ENCODE data around the gene TRIM34. TPM values are rescaled to one million over a fixed set of nuclear protein-coding genes. Genes with fewer than 3 reads are reported as not detected.
"Not testable (repeated sequence)": the region's sequence is repeated elsewhere in the genome, so short reads cannot be mapped to it uniquely, and the experiment has no call there.

The TRIM34 gene
- total RNA-seq, 2 donors from 2014 or later = 0.68 to 1.2 TPM

DNA sequence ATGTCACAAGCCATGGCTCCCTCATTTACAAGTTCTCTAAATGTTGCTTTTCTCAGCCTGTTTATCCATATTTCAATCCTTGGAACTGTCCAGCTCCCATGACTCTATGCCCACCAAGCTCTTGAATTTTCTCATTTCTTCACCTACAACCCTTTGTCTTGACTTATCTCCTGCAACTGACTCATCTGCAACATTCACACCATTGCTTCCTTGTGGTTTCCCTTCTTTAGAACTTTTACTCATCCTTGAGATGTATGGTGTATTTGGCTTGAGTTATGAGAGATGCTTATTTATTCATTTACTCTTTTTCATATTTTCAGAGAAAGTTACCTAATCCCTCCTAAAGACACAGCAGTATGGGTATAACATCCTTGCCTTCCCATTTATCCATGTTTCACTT lies 18.8 kb downstream of the TRIM34 start:
- H3K27me3 ChIP-seq (ENCODE audit: control insufficient read depth, insufficient read depth, low read length, poor library complexity, severe bottlenecking) = no peaks in the 10 kb centered on the region
- no peaks in the 10 kb centered on the region for H3K9me3 ChIP-seq (ENCODE audit: control insufficient read depth, low read length)
- no peak overlapping the region for H3K27ac ChIP-seq (ENCODE audit: low read depth, low read length)
- H3K36me3 ChIP-seq (ENCODE audit: control insufficient read depth, insufficient read depth, low read length) = no peaks in the 10 kb centered on the region
- H3K9ac ChIP-seq (ENCODE audit: extremely low read depth, low read length, poor library complexity, severe bottlenecking) = no peak overlapping the region
- no peaks in the 10 kb centered on the region for H3K4me1 ChIP-seq (ENCODE audit: control insufficient read depth, insufficient read depth, low read length)
- Mint-ChIP-seq H3K27me3 (ENCODE audit: insufficient read depth) (no peaks in the 10 kb centered on the region), H3K36me3 (ENCODE audit: low read depth) (no peaks in the 10 kb centered on the region), H3K4me1 (no peaks in the 10 kb centered on the region), H3K4me3 (no peak overlapping the region), H3K9me3 (no peaks in the 10 kb centered on the region), H3K27ac (no peak overlapping the region)
- no peak for TF ChIP-seq CTCF (conservative IDR thresholded peaks at IDR 0.05)
- no peak for DNase-seq
- no peak overlapping the region for H3K4me3 ChIP-seq (ENCODE audit: low read length)

DNA sequence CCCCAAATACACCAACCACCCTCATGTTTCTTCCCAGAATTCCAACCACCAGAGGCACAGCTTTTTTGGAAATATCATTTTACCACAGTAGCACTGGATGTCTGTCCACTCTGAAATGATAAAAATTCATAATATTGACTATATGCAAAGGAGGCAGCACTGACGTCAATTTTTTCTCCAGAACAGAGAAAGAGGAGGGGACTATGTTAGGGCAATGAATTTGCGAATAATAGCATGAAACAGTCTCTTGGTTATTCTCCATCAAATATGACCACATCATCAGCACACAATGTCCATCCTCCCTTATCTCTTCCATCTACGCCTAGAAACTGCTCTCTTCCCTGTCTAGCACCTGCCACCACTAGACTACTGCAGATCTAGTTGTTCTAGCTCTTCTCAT lies 21.3 kb downstream of the TRIM34 start:
- no peak for DNase-seq
- Mint-ChIP-seq H3K27ac (no peak overlapping the region), H3K4me3 (no peak overlapping the region), H3K36me3 (ENCODE audit: low read depth) (no peaks in the 10 kb centered on the region), H3K4me1 (no peaks in the 10 kb centered on the region), H3K27me3 (ENCODE audit: insufficient read depth) (no peaks in the 10 kb centered on the region), H3K9me3 (no peaks in the 10 kb centered on the region)
- H3K36me3 ChIP-seq (ENCODE audit: control insufficient read depth, insufficient read depth, low read length) = no peaks in the 10 kb centered on the region
- H3K27ac ChIP-seq (ENCODE audit: low read depth, low read length) = no peak overlapping the region
- H3K4me1 ChIP-seq (ENCODE audit: control insufficient read depth, insufficient read depth, low read length) = no peaks in the 10 kb centered on the region
- H3K4me3 ChIP-seq (ENCODE audit: low read length) = no peak overlapping the region
- H3K9ac ChIP-seq (ENCODE audit: extremely low read depth, low read length, poor library complexity, severe bottlenecking) = no peak overlapping the region
- H3K9me3 ChIP-seq (ENCODE audit: control insufficient read depth, low read length) = no peaks in the 10 kb centered on the region
- no peaks in the 10 kb centered on the region for H3K27me3 ChIP-seq (ENCODE audit: control insufficient read depth, insufficient read depth, low read length, poor library complexity, severe bottlenecking)
- TF ChIP-seq CTCF (conservative IDR thresholded peaks at IDR 0.05) = no peak
- WGBS, 2 experiments (ENCODE audit: insufficient coverage in 1 of 2, insufficient read length in 1 of 2) = 86 to 100% methylated on average over 3 of the region's 3 CpGs

DNA sequence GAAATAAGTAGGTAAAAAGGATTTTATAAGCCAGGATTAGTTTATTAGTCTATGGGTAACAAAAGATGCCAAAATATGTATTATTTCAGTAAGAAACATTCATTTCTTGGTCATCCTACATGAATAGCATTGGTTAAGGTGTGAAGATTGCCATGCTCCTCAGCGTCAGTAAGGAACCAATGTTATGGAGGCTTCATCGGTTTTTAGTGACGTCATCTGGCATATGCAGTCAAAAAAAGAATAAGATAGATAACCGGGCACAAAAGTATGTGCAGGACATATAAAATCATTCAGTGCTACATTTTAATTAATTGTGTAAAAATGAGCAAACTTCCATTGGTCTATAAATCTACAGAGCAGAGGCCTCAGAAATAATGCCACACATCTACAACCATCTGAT lies 30.7 kb downstream of the TRIM34 start:
- 89 to 90% methylated on average over 3 to 4 of the region's 4 CpGs for WGBS, 2 experiments (ENCODE audit: insufficient coverage in 1 of 2, insufficient read length in 1 of 2)
- Mint-ChIP-seq H3K27ac (no peak overlapping the region), H3K27me3 (ENCODE audit: insufficient read depth) (no peaks in the 10 kb centered on the region), H3K36me3 (ENCODE audit: low read depth) (no peaks in the 10 kb centered on the region), H3K4me3 (no peak overlapping the region), H3K9me3 (peaks cover 19% of the 10 kb centered on the region), H3K4me1 (no peaks in the 10 kb centered on the region)
- Histone ChIP-seq H3K36me3 (ENCODE audit: control insufficient read depth, insufficient read depth, low read length) (no peaks in the 10 kb centered on the region), H3K9ac (ENCODE audit: extremely low read depth, low read length, poor library complexity, severe bottlenecking) (no peak overlapping the region), H3K27ac (ENCODE audit: low read depth, low read length) (no peak overlapping the region), H3K9me3 (ENCODE audit: control insufficient read depth, low read length) (peaks cover 9% of the 10 kb centered on the region), H3K4me3 (ENCODE audit: low read length) (no peak overlapping the region), H3K27me3 (ENCODE audit: control insufficient read depth, insufficient read depth, low read length, poor library complexity, severe bottlenecking) (no peaks in the 10 kb centered on the region), H3K4me1 (ENCODE audit: control insufficient read depth, insufficient read depth, low read length) (no peaks in the 10 kb centered on the region)
- DNase-seq = no peak
- no peak for TF ChIP-seq CTCF (conservative IDR thresholded peaks at IDR 0.05)

- H3K27me3 Mint-ChIP-seq (ENCODE audit: insufficient read depth); H3K36me3 Mint-ChIP-seq (ENCODE audit: low read depth); H3K36me3 ChIP-seq (ENCODE audit: control insufficient read depth, insufficient read depth, low read length); H3K4me1 ChIP-seq (ENCODE audit: control insufficient read depth, insufficient read depth, low read length); H3K9me3 ChIP-seq (ENCODE audit: control insufficient read depth, low read length); H3K27ac Mint-ChIP-seq; H3K4me1 Mint-ChIP-seq; H3K27ac ChIP-seq (ENCODE audit: low read depth, low read length); H3K4me3 Mint-ChIP-seq; H3K9ac ChIP-seq (ENCODE audit: extremely low read depth, low read length, poor library complexity, severe bottlenecking); H3K4me3 ChIP-seq (ENCODE audit: low read length); DNase-seq; H3K27me3 ChIP-seq (ENCODE audit: control insufficient read depth, insufficient read depth, low read length, poor library complexity, severe bottlenecking): not testable (repeated sequence)
- peaks cover 17% of the 10 kb centered on the region for H3K9me3 Mint-ChIP-seq
- WGBS, 2 experiments (ENCODE audit: insufficient coverage in 1 of 2, insufficient read length in 1 of 2) = 86 to 93% methylated on average over 1 to 2 of the region's 2 CpGs
These were observed 32.2 kb downstream of the TRIM34 start for GRCh38 chr11:5656956-5657355.

All from endodermal cell (in vitro differentiated cells).